Cerebellar nuclear complex (tissue), 1 donor: ENCODE data around the gene ARHGAP4.

Source experiments
- DNase-seq, 2 experiments: peaks; one replicate each; lab custom pipeline; 2025; lab: John Stamatoyannopoulos, UW

The ARHGAP4 gene

DNA sequence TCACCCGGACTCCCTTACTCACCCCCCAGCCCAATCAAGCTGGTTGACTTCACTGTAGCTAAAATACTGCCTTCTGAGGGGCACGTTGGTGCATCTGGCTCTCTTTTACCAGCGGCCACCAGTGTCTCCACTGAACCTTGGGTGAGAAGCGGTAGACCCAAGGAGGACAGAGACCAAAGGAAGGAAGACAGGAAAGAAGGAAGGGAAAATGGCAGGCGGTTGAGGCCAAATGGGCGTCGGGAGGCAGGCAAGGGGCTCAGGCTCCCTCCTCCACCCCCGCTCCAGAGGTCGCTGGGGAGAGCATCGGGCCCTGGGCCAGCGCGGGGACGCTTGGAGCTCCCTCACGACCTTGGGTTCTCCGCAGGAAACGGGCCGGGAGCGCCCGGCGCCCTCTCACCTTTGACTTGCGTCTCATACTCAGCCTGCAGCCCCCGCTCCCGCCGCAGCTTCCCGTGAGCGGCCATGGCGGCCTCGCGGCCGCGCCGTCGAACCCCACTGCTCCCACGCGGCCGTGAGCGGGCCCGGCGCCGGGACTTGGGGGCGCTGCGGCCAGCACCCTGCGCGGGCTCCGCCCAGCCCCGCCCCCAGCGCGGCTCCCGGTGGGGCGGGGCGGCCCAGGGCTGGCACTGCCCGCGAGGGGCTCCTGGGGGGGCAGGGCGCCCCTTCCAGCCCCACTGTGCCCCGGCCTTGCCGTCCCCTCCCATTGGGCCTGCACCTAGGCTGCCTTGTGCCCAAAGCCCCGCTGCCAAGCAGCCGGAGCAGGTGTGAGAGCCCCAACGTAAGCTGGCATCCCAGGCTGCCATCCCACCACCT is at the start of gene ARHGAP4:
TSS of gene ARHGAP4 (minus strand) at position 526 of the 813 bp plus-strand sequence. CDS start at position 464, 62 bp downstream.
- no peak for DNase-seq

DNA sequence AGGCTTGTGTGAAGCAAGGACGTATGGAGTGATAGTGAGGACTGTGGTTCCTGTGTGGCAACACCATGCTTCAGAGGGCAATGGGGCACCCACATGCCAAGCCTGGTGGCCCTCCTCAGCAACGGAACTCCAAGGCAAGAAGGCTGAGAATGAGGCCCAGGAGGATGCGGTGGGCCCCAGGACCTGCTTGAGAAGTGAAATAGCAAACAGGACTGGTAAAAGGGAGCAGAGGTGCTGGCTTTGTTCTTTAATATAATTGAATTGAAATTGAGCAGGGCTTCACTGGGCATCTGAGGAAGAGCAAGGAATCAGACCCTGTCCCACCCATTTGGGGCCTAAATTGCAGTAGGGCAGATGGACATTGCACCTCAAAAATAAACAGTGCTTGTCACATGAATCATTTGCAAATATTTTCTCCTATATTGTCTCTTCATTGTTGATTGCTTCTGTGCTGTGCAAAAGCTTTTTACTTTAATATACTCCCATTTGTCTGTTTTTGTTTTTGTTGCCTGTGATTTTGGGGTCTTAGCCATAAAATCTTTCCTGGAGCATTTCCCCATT is 48.7 kb upstream of the ARHGAP4 start:
- no peak for DNase-seq

- DNase-seq = no peak
These were observed 48.1 kb upstream of the ARHGAP4 start for GRCh38 chrX:153974003-153974725.

GRCh38 chrX:153973127-153974002 is 47.3 kb upstream of the ARHGAP4 start:
- DNase-seq = no peak

- DNase-seq = peak; percentile 39 to 52
These were observed 46.5 kb upstream of the ARHGAP4 start, which contains the start of gene TMEM187 for GRCh38 chrX:153972368-153973126. TMEM187 (plus strand) TSS chrX:153972754; CDS start chrX:153982063, 9,309 bp downstream.

GRCh38 chrX:153971450-153972367 is 45.6 kb upstream of the ARHGAP4 start, which contains the start of gene HCFC1:
HCFC1 (minus strand) TSS chrX:153971818; CDS start chrX:153970840, 978 bp downstream.
- DNase-seq = peak in 1 of 2 experiments; percentile 35

DNA sequence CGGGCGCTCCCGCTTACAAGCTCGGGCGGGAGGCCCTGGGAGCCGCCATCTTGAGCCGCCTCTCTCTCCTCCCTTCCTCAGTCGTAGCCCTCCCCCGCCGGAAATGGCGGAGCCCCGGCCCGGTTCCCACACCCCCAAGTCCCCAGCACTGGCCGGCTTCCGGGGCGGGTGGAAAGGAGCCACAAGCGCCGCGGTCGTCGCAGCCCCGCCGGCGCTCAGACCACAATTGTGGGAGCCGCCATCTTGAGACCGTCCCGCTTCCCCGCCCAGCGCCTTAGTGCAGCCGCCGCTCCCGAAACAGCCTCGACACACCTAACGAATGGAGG is 45.0 kb upstream of the ARHGAP4 start:
- peak in 1 of 2 experiments; percentile 40 for DNase-seq

DNA sequence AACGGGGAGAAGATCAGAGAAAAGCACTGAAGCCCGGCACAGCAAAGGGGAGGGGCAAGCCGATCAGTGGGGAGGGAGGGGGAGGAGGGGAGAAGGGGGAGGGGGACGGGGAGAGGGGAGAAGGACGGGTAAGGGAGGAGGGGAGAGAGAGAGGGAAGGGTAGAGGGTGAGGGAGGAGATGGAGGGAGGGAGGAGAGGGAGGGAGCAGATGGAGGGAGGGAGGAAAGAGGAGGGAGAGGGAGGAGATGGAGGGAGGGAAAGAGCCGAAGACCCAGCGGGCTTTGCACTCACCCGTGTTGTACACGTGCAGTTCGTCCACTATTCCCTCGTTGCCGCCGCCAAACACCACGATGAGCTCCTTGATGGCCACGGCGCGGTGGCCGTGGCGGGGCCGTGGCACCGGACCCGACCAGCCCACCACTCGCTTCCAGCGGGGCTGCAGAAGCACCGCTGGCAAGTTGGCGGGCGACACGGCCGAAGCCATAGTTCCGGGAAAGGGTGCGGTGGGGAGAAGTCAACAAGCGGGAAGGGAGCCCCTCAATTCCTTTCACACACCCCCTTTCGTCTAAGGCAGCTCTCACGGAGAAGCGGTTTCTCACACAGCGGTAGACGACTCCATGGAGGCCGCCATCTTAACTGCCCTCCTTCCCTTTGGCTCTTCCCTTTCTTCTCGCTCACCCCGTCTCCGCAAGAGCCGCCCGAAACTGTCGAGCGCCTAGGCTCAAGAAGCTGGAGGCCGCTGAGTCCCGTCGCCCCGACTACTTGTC is 44.5 kb upstream of the ARHGAP4 start:
- DNase-seq = peak in 1 of 2 experiments; percentile 57

GRCh38 chrX:153969904-153970356 is 43.9 kb upstream of the ARHGAP4 start:
- peak in 1 of 2 experiments; percentile 35 for DNase-seq

DNA sequence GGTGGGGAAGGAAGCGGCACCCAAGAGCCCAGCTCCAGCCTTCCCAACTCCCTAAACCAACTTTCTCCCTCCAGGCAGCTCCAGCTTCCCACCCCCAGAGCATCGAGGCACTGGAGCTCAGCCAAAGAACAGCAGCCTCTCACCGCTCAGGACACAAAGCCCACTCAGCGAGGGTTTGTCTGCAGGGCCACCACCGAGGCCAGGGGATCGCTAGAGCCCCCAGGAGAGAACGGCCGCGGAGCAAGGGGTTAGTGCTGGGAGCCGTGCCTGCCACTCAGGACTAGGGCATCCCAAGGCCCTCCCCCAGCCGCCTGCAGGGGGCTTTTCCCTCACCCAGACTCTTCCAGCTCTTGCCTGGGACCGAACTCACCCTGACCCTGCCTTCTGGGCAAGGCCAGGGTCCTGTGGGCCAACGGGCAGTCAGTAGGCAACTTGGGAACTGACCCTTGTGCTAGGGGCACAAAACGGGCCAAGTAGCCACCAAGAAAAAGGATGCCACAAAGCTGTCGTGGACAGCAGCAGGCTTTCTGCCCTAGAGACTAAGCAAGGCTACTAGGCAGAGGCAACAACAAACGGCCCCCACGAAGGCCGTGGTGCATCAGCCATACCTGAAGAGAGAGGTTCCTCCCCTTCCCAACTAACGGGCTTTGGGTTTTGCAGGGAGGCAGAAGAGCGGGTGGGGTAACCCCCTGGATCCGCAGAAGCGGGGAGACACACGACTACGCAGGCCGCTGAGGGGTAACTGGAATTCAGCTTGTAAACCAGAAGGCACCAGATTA is 43.2 kb upstream of the ARHGAP4 start:
- no peak for DNase-seq

DNA sequence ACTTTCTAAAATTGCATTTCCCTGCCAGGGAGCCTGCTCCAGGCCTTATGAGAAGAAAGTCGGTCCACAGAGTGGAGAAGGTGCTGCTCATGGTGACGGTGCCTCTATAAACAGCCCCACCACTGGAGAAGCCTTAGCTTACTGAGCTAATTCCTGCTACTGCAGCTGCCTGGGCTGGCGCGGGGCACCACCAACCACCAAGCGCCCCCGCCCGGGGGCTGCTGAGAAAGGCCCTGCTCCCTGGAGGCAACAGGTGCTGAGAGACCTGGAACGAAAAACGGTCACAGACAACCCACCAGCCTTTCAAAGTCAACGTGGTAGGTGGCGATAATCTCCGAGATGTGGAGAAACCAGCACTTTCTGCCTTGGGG is 42.7 kb upstream of the ARHGAP4 start:
- DNase-seq = no peak

- DNase-seq = no peak
These were observed 42.2 kb upstream of the ARHGAP4 start for GRCh38 chrX:153968255-153968654.

GRCh38 chrX:153967536-153968224 is 41.6 kb upstream of the ARHGAP4 start:
- DNase-seq = no peak

DNA sequence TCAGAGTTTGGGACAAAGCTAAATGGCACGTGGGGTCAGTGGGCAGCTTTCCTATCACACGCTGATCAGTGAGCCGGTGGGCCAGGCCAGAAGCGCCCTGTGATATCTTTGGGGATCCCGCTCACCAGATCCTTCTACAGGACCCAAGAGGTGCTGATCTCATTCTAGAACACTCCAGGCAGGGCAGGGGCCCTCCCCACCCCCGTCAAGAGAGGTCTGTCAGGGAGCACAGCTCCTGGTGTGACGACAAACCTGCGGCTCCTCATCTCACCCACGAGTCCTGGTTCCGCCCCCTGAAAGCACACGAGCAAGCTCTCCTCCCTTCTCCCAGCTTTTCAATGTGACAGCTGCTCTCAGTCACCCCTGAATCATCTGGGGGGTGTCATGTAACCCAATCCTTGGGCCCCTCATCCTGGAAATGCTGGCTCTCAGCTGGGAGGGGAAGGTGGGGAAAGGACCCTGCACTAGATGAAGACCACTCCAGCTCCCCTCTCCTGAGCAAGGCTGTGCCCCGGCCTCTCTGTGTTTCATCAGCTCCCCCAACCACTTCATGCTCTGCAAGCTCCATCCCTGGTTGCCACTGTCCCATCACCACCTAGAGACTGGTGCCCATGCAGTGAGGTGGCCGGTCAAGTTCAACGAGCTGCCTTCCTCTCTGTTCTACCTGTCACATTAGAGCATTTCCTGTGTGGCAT is 40.9 kb upstream of the ARHGAP4 start:
- DNase-seq = no peak

GRCh38 chrX:153966283-153966688 is 40.2 kb upstream of the ARHGAP4 start:
- DNase-seq = peak in 1 of 2 experiments; percentile 65

DNA sequence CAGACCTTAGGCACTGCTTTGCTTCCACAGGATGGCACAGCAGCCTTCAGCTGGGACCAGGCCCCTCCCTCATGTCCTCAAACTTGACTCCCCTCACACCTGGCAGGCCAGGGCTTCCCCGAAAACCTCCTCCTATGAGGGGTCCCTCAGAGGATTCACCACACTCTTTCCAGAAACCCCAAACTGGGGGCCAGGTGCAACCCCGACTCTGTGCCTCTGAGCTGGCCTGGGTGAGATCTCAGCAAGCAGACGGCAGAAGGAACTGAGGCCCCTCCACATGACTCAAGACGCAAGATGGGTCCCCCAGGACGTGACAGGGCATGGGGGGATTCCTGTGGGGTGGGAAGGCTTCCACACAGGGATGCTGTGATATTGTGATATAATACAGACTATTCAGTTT is 39.3 kb upstream of the ARHGAP4 start:
- DNase-seq = no peak

- no peak for DNase-seq
These were observed 38.0 kb upstream of the ARHGAP4 start for GRCh38 chrX:153964105-153964504.
